H1 (cell line): ENCODE measurements around the gene RFTN2. TPM values are rescaled to one million over a fixed set of nuclear protein-coding genes. Genes with fewer than 3 reads are reported as not detected.

Experiments
- CTCF ChIA-PET: fragments of 300-600 bp; sonication (Branson Sonifier 250); formaldehyde crosslinking; loops from one replicate; lab custom pipeline; 2021; ENCODE audit not compliant: partially characterized antibody; lab: Charles Lee
- POLR2A ChIA-PET: fragments of 300-600 bp; sonication (Branson Sonifier 250); formaldehyde crosslinking; loops from one replicate; lab custom pipeline; 2021; ENCODE audit warnings: inconsistent platforms; ENCODE audit not compliant: partially characterized antibody; lab: Charles Lee
- DNase-seq, 2 experiments: peaks; one replicate each; pipeline versions ENCODE4 v3.0.0 to v3.0.0-alpha.2; 2010 to 2022; ENCODE audit warnings: low spot score in 2 of 2, low read depth in 1 of 2, mixed read lengths in 1 of 2
- FAIRE-seq: peaks from 2 replicates; lab custom pipeline; 2011; peaks lifted over from hg19 to GRCh38; lab: Jason Lieb, UNC
- H2AFZ ChIP-seq: 2 replicates; pipeline ENCODE4 v1.8.1; 2012; ENCODE audit warnings: low read length, inconsistent platforms
- H2AK5ac ChIP-seq: 2 replicates; pipeline ENCODE4 v1.6.1; 2013; ENCODE audit warnings: low read depth, low read length
- H2BK120ac ChIP-seq: replicated peaks from 2 replicates; pipeline ENCODE3; 2013; ENCODE audit warnings: low read depth, low read length, inconsistent platforms
- H2BK12ac ChIP-seq: 2 replicates; pipeline ENCODE4 v1.6.1; 2013; ENCODE audit warnings: low read depth, low read length
- H2BK15ac ChIP-seq: 2 replicates; pipeline ENCODE4 v1.6.1; 2013; ENCODE audit warnings: low read length
- H2BK20ac ChIP-seq: 2 replicates; pipeline ENCODE4 v1.6.1; 2013; ENCODE audit warnings: low read length
- H2BK5ac ChIP-seq: 2 replicates; pipeline ENCODE4 v1.6.1; 2013; ENCODE audit warnings: low read depth, low read length
- H3K14ac ChIP-seq: 2 replicates; pipeline ENCODE4 v1.6.1; 2013; ENCODE audit warnings: inconsistent platforms; ENCODE audit not compliant: insufficient read length
- H3K18ac ChIP-seq: 2 replicates; pipeline ENCODE4 v1.6.1; 2013; ENCODE audit warnings: low read length; ENCODE audit errors: extremely low read depth
- H3K23ac ChIP-seq: 2 replicates; pipeline ENCODE4 v1.6.1; 2013; ENCODE audit warnings: inconsistent platforms; ENCODE audit not compliant: insufficient read length
- H3K23me2 ChIP-seq: 2 replicates; pipeline ENCODE4 v1.6.1; 2013; ENCODE audit warnings: low read depth, low read length
- H3K27ac ChIP-seq: 2 replicates; pipeline ENCODE4 v1.6.1; 2011; ENCODE audit warnings: low read depth, low read length, inconsistent platforms
- H3K27me3 ChIP-seq, 4 experiments: replicated peaks in 1 of 4; 1 replicate in 1 of 4; 2 replicates in 3 of 4; pipeline versions ENCODE4 v1.6.1 to v1.8.1; 2011 to 2013; ENCODE audit warnings: low read length in 3 of 4, mild to moderate bottlenecking in 3 of 4, inconsistent platforms in 2 of 4, mixed read lengths in 2 of 4, moderate library complexity in 1 of 4; ENCODE audit not compliant: control insufficient read depth in 3 of 4, insufficient read depth in 3 of 4; ENCODE audit errors: extremely low read depth in 1 of 4
- H3K36me3 ChIP-seq, 4 experiments: 2 replicates each; pipeline versions ENCODE4 v1.6.1 to v1.8.1; 2011 to 2013; ENCODE audit warnings: mild to moderate bottlenecking in 4 of 4, low read length in 3 of 4, moderate library complexity in 2 of 4, control low read depth in 1 of 4, inconsistent platforms in 1 of 4; ENCODE audit not compliant: insufficient read depth in 4 of 4, control insufficient read depth in 2 of 4
- H3K4ac ChIP-seq: replicated peaks from 2 replicates; pipeline ENCODE3; 2013; ENCODE audit warnings: low read length, low read depth, mixed read lengths, inconsistent platforms; ENCODE audit not compliant: insufficient read length
- H3K4me1 ChIP-seq, 4 experiments: replicated peaks in 1 of 4; 1 replicate in 1 of 4; 2 replicates in 3 of 4; pipeline versions ENCODE4 v1.6.1 to v1.8.1; 2011 to 2013; ENCODE audit warnings: low read length in 3 of 4, inconsistent platforms in 2 of 4, mixed read lengths in 1 of 4; ENCODE audit not compliant: insufficient read depth in 4 of 4, control insufficient read depth in 3 of 4
- H3K4me2 ChIP-seq, 2 experiments: 2 replicates each; pipeline versions ENCODE4 v1.6.1 to v1.8.1; 2011 to 2013; ENCODE audit warnings: low read depth in 2 of 2, low read length in 2 of 2, control low read depth in 1 of 2, inconsistent platforms in 1 of 2, mild to moderate bottlenecking in 1 of 2; ENCODE audit not compliant: insufficient read depth in 1 of 2
- H3K4me3 ChIP-seq, 4 experiments: fragments of 200-600, 300-600 bp in 1 of 4; sonication (generic), shearing (Covaris generic), sonication (Bioruptor Twin) in 1 of 4; 2 replicates each; pipeline versions ENCODE4 v1.5.1 to v1.8.1; 2011 to 2016; ENCODE audit warnings: low read length in 4 of 4, low read depth in 3 of 4, control low read depth in 2 of 4, inconsistent platforms in 2 of 4, mild to moderate bottlenecking in 2 of 4, mixed read lengths in 1 of 4, moderate library complexity in 1 of 4; ENCODE audit not compliant: insufficient read depth in 2 of 4; ENCODE audit errors: extremely low read depth in 1 of 4
- H3K56ac ChIP-seq: replicated peaks from 2 replicates; pipeline ENCODE3; 2013; ENCODE audit warnings: low read depth, mild to moderate bottlenecking, mixed read lengths, low read length, inconsistent platforms; ENCODE audit not compliant: insufficient read length
- H3K79me1 ChIP-seq: 2 replicates; pipeline ENCODE4 v1.6.1; 2013; ENCODE audit warnings: low read depth, low read length, control low read depth
- H3K79me2 ChIP-seq, 2 experiments: 2 replicates each; pipeline versions ENCODE4 v1.6.1 to v1.8.1; 2012 to 2013; ENCODE audit warnings: low read length in 2 of 2, mild to moderate bottlenecking in 2 of 2, inconsistent platforms in 1 of 2; ENCODE audit not compliant: insufficient read depth in 2 of 2, control insufficient read depth in 1 of 2
- H3K9ac ChIP-seq, 4 experiments: replicated peaks in 1 of 4; 1 replicate in 1 of 4; 2 replicates in 3 of 4; pipeline versions ENCODE4 v1.6.1 to v1.8.1; 2011 to 2013; ENCODE audit warnings: low read depth in 3 of 4, low read length in 3 of 4, control low read depth in 2 of 4, mild to moderate bottlenecking in 2 of 4, moderate library complexity in 2 of 4, inconsistent platforms in 1 of 4; ENCODE audit errors: extremely low read depth in 1 of 4
- H3K9me3 ChIP-seq, 2 experiments: 2 replicates each; pipeline versions ENCODE4 v1.6.1 to v1.8.1; 2012 to 2013; ENCODE audit warnings: mild to moderate bottlenecking in 2 of 2, moderate library complexity in 2 of 2, control low read depth in 1 of 2, inconsistent platforms in 1 of 2, low read depth in 1 of 2, low read length in 1 of 2, mixed read lengths in 1 of 2; ENCODE audit not compliant: insufficient read depth in 2 of 2
- H4K20me1 ChIP-seq, 2 experiments: replicated peaks in 1 of 2; 2 replicates each; pipeline versions ENCODE3 to v1.8.1; 2011 to 2013; ENCODE audit warnings: inconsistent platforms in 2 of 2, low read length in 2 of 2, mild to moderate bottlenecking in 1 of 2; ENCODE audit not compliant: insufficient read depth in 2 of 2, control insufficient read depth in 1 of 2
- H4K5ac ChIP-seq: 2 replicates; pipeline ENCODE4 v1.6.1; 2013; ENCODE audit warnings: low read length, low read depth, mixed read lengths, inconsistent platforms; ENCODE audit not compliant: insufficient read length
- H4K8ac ChIP-seq: 2 replicates; pipeline ENCODE4 v1.8.0; 2013; ENCODE audit warnings: mild to moderate bottlenecking, moderate library complexity, low read length, inconsistent platforms; ENCODE audit not compliant: insufficient read depth; ENCODE audit errors: extremely low read depth
- H4K91ac ChIP-seq: replicated peaks from 2 replicates; pipeline ENCODE3; 2013; ENCODE audit warnings: low read length, mixed read lengths, inconsistent platforms; ENCODE audit not compliant: insufficient read length
- CTBP2 ChIP-seq: IDR thresholded peaks from 2 replicates; pipeline ENCODE4 v1.7.0; 2011; ENCODE audit warnings: borderline replicate concordance, mild to moderate bottlenecking, moderate library complexity, mixed read lengths, low read length; ENCODE audit not compliant: insufficient read depth, insufficient read length
- HDAC2 ChIP-seq, 2 experiments: fragments of 300-600 bp in 1 of 2; sonication (generic) in 1 of 2; IDR thresholded peaks; 2 replicates each; pipeline ENCODE4 v1.6.1; 2011 to 2012; ENCODE audit warnings: low read depth in 2 of 2, low read length in 2 of 2, mild to moderate bottlenecking in 2 of 2, moderate library complexity in 2 of 2, borderline replicate concordance in 1 of 2, inconsistent platforms in 1 of 2
- JUND ChIP-seq: IDR thresholded peaks from 2 replicates; pipeline ENCODE4 v1.6.1; 2011; ENCODE audit warnings: mild to moderate bottlenecking, improper control_type of control experiment, low read length
- MAFK ChIP-seq: IDR thresholded peaks from 2 replicates; pipeline ENCODE4 v1.6.1; 2012; ENCODE audit warnings: low read depth, mild to moderate bottlenecking, improper control_type of control experiment, low read length
- PHF8 ChIP-seq: fragments of 200-600 bp; sonication (generic); conservative IDR thresholded peaks from 2 replicates; pipeline ENCODE4 v1.7.1; 2012; ENCODE audit warnings: low read depth, mild to moderate bottlenecking, inconsistent platforms, low read length, moderate library complexity
- RAD21 ChIP-seq, 2 experiments: IDR thresholded peaks in 1 of 2; conservative IDR thresholded peaks in 1 of 2; 2 replicates each; pipeline ENCODE4 v1.6.1; 2011; ENCODE audit warnings: low read depth in 2 of 2, low read length in 2 of 2, improper control_type of control experiment in 1 of 2, inconsistent platforms in 1 of 2, mild to moderate bottlenecking in 1 of 2, moderate library complexity in 1 of 2
- RFX5 ChIP-seq: IDR thresholded peaks from 2 replicates; pipeline ENCODE4 v1.6.1; 2011; ENCODE audit warnings: low read depth, low read length, improper control_type of control experiment, borderline replicate concordance
- SP4 ChIP-seq: IDR thresholded peaks from 2 replicates; pipeline ENCODE4 v1.6.1; 2012; ENCODE audit warnings: low read length, inconsistent platforms
- SRF ChIP-seq: IDR thresholded peaks from 2 replicates; pipeline ENCODE4 v1.6.1; 2011; ENCODE audit warnings: mild to moderate bottlenecking, low read depth, low read length, moderate library complexity
- TAF1 ChIP-seq: IDR thresholded peaks from 2 replicates; pipeline ENCODE4 v1.6.1; 2011; ENCODE audit warnings: mild to moderate bottlenecking, low read depth, low read length
- ZNF274 ChIP-seq: IDR thresholded peaks from 2 replicates; pipeline ENCODE4 v1.7.0; 2012; ENCODE audit warnings: low read length, borderline replicate concordance; ENCODE audit errors: extremely low read depth
- WGBS, 2 experiments: shearing (Covaris generic) in 1 of 2; methylation state at CpG; one replicate each; pipeline versions ENCODE4 v1.1.6 to v1.1.7; 2013 to 2015; ENCODE audit warnings: low lambda C conversion rate in 2 of 2, mixed read lengths in 2 of 2, inconsistent platforms in 1 of 2, low coverage in 1 of 2, missing lambda C conversion rate in 1 of 2; ENCODE audit not compliant: insufficient replicate concordance in 2 of 2, insufficient coverage in 1 of 2, insufficient read length in 1 of 2; ENCODE audit errors: extremely low coverage in 1 of 2, missing lambda C conversion rate in 1 of 2; 5-methylcytosine and 5-hydroxymethylcytosine counted together
- polyA plus RNA-seq, 7 experiments: library from polyadenylated mRNA; depleted of rRNA in 3 of 7; stranded (reverse) in 5 of 7; unstranded in 2 of 7; fragments of >200 nt in 5 of 7; fragments of 200-250 nt in 2 of 7; gene quantifications; 1 replicate in 5 of 7; 2 replicates in 1 of 7; 4 replicates in 1 of 7; pipeline versions ENCODE4 v1.2.1 to v1.2.3, GENCODE V29; 2011 to 2013; ENCODE audit warnings: missing spikeins in 2 of 7, mixed read lengths in 2 of 7
- total RNA-seq: library from RNA; stranded (reverse); fragmentation: NEBNext Ultra II Directional; extraction: Animal tissue kit (Norgen Biotek cat#: 25700); gene quantifications from 2 replicates; pipeline ENCODE4 v1.2.1, GENCODE V29; 2021
- TF ChIP-seq, protein P1 (sequence below): IDR thresholded peaks from 2 replicates; pipeline ENCODE4 v1.6.1; 2012; ENCODE audit warnings: inconsistent platforms

The RFTN2 gene
- total and polyA plus RNA-seq, 2 of the 8 experiments (the other 6 are each of a cell fraction or from before 2014, with no cell fraction given), result 2.3 to 2.4 TPM

- FAIRE-seq (no peak), DNase-seq (no peak)
- Histone ChIP-seq H3K4me1 (peaks cover 0 to 14% (median 5%) of the 10 kb centered on the region in 4 experiments; a peak in 4 of 7 replicates), H3K9me3 (peaks cover 27 to 37% of the 10 kb centered on the region in 2 experiments), H3K27ac (no peak overlapping the region), H4K20me1 (no peaks in the 10 kb centered on the region), H2BK12ac (no peak overlapping the region), H2AFZ (no peak overlapping the region), H3K4me3 (no peak overlapping the region), H2BK120ac (no peak overlapping the region), H4K8ac (no peak overlapping the region), H3K56ac (no peak overlapping the region), H4K5ac (no peak overlapping the region), H3K18ac (no peak overlapping the region), H3K9ac (no peak overlapping the region), H3K14ac (no peak overlapping the region), H3K79me1 (no peaks in the 10 kb centered on the region), H2BK5ac (no peak overlapping the region), H3K4me2 (no peak overlapping the region), H3K36me3 (peaks cover 0 to 29% (median 3%) of the 10 kb centered on the region in 4 experiments; a peak in 4 of 8 replicates), H3K27me3 (no peaks in the 10 kb centered on the region; a peak in 1 of 7 replicates), H2BK15ac (no peak overlapping the region), H3K23me2 (no peaks in the 10 kb centered on the region), H3K23ac (no peak overlapping the region), H2BK20ac (no peak overlapping the region), H2AK5ac (no peak overlapping the region), H3K79me2 (no peaks in the 10 kb centered on the region), H4K91ac (no peak overlapping the region), H3K4ac (no peak overlapping the region)
- CTCF ChIA-PET, result no interaction called here
- POLR2A ChIA-PET, result no interaction called here
- WGBS, 2 experiments, result 92% methylated on average over 2 of the region's 2 CpGs; no CpG with 5 or more reads in 1 of the 2 experiments
- no peak for TF ChIP-seq ZNF274
- TF ChIP-seq MAFK, result no peak
- no peak for TF ChIP-seq RFX5
- no peak for TF ChIP-seq HDAC2 (IDR thresholded peaks at IDR 0.05; ENCODE audit: borderline replicate concordance in 1 of 2, low read depth in 2 of 2, low read length in 2 of 2)
- TF ChIP-seq PHF8, result no peak
- TF ChIP-seq TAF1, result no peak
- TF ChIP-seq RAD21 (IDR thresholded peaks at IDR 0.05 in 1 of 2, conservative IDR thresholded peaks at IDR 0.05 in 1 of 2; ENCODE audit: low read depth in 2 of 2, low read length in 2 of 2), result no peak
- TF ChIP-seq, protein P1, sequence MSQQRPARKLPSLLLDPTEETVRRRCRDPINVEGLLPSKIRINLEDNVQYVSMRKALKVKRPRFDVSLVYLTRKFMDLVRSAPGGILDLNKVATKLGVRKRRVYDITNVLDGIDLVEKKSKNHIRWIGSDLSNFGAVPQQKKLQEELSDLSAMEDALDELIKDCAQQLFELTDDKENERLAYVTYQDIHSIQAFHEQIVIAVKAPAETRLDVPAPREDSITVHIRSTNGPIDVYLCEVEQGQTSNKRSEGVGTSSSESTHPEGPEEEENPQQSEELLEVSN, result no peak
- TF ChIP-seq JUND, result no peak
- no peak for TF ChIP-seq CTBP2
- no peak for TF ChIP-seq SP4
- TF ChIP-seq SRF, result no peak
These were observed 101.8 kb downstream of the RFTN2 start for GRCh38 chr2:197573608-197574007.
